Vagina (tissue), 2 donors: ENCODE results near the gene DOCK2. TPM values are rescaled to one million over a fixed set of nuclear protein-coding genes. Genes with fewer than 3 reads are reported as not detected.
"Not testable (repeated sequence)": the region's sequence is repeated elsewhere in the genome, so short reads cannot be mapped to it uniquely, and the experiment has no call there.

Experiments
- DNase-seq, 2 donors: peaks; one replicate each; pipeline ENCODE4 v3.0.0-alpha.2; 2017; ENCODE audit errors: extremely low spot score in 2 of 2
- H3K27ac ChIP-seq: fragments of 200-600 bp; sonication (generic); one replicate; pipeline ENCODE4 v1.5.1; 2019
- H3K27me3 ChIP-seq: fragments of 200-600 bp; sonication (generic); one replicate; pipeline ENCODE4 v1.5.1; 2019
- H3K36me3 ChIP-seq, 2 donors: fragments of 200-600 bp; sonication (generic); one replicate each; pipeline ENCODE4 v1.5.1; 2017 to 2019
- H3K4me1 ChIP-seq: fragments of 200-600 bp; sonication (generic); one replicate; pipeline ENCODE4 v1.5.1; 2019
- H3K4me3 ChIP-seq, 2 donors: fragments of 200-600 bp; sonication (generic); 1 replicate in 1 of 2; 2 replicates in 1 of 2; pipeline ENCODE4 v1.5.1; 2016 to 2019
- H3K9me3 ChIP-seq: fragments of 200-600 bp; sonication (generic); one replicate; pipeline ENCODE4 v1.5.1; 2019
- CTCF ChIP-seq, 3 experiments: fragments of 450-650 bp in 2 of 3; fragments of 200-600 bp in 1 of 3; sonication (generic) in 1 of 3; IDR thresholded peaks; one replicate each; pipeline ENCODE4 v1.5.1; 2017 to 2019; ENCODE audit warnings: antibody characterized with exemption in 3 of 3, mild to moderate bottlenecking in 2 of 3, moderate library complexity in 2 of 3
- POLR2A ChIP-seq, 2 donors: fragments of 450-650 bp; IDR thresholded peaks; one replicate each; pipeline ENCODE4 v1.6.1; 2017; ENCODE audit warnings: antibody characterized with exemption in 2 of 2, mild to moderate bottlenecking in 2 of 2, moderate library complexity in 2 of 2
- POLR2AphosphoS5 ChIP-seq, 2 donors: sonication (generic); formaldehyde crosslinking; IDR thresholded peaks; one replicate each; pipeline ENCODE4 v1.9.0; 2017; ENCODE audit warnings: antibody characterized with exemption in 2 of 2, mild to moderate bottlenecking in 2 of 2, low read depth in 1 of 2; ENCODE audit not compliant: insufficient read depth in 1 of 2
- intact Hi-C: fragments of 100-400 bp; cut with DNase I; formaldehyde crosslinking; loops from one replicate; pipeline ENCODE4 v1.15.1; 2023
- total RNA-seq: library from RNA; depleted of rRNA; stranded (reverse); fragments of >200 nt; gene quantifications from one replicate; pipeline ENCODE4 v1.2.3, GENCODE V29; 2016

The DOCK2 gene
- total RNA-seq, 1 donor from 2014 or later = 18.2 TPM

GRCh38 chr5:169610606-169611005 lies 26.5 kb upstream of the DOCK2 start:
- Histone ChIP-seq H3K27me3 (no peaks in the 10 kb centered on the region), H3K36me3 (no peaks in the 10 kb centered on the region), H3K9me3 (no peaks in the 10 kb centered on the region), H3K4me3 (no peak overlapping the region), H3K27ac (no peak overlapping the region), H3K4me1 (no peaks in the 10 kb centered on the region)
- TF ChIP-seq POLR2A (IDR thresholded peaks at IDR 0.05) (no peak), CTCF (IDR thresholded peaks at IDR 0.05) (no peak), POLR2AphosphoS5 (IDR thresholded peaks at IDR 0.05; ENCODE audit: insufficient read depth in 1 of 2, low read depth in 1 of 2) (no peak)
- intact Hi-C loops = no loop called here
- no peak for DNase-seq

- Histone ChIP-seq H3K27me3 (no peaks in the 10 kb centered on the region), H3K27ac (no peak overlapping the region), H3K36me3 (no peaks in the 10 kb centered on the region), H3K9me3 (no peaks in the 10 kb centered on the region), H3K4me1 (no peaks in the 10 kb centered on the region), H3K4me3 (no peak overlapping the region)
- intact Hi-C loops = no loop called here
- no peak for DNase-seq
- TF ChIP-seq CTCF (IDR thresholded peaks at IDR 0.05) (no peak), POLR2A (IDR thresholded peaks at IDR 0.05) (no peak)
Measured at GRCh38 chr5:169615561-169615960, 21.5 kb upstream of the DOCK2 start.

- H3K4me1 ChIP-seq, H3K4me3 ChIP-seq, H3K27me3 ChIP-seq, H3K27ac ChIP-seq, DNase-seq, H3K9me3 ChIP-seq, intact Hi-C loops, H3K36me3 ChIP-seq: not testable (repeated sequence)
Measured at GRCh38 chr5:169624307-169624706, 12.8 kb upstream of the DOCK2 start.

- intact Hi-C loops = no loop called here
- H3K36me3 ChIP-seq = no peaks in the 10 kb centered on the region
- no peak for DNase-seq
- TF ChIP-seq CTCF (IDR thresholded peaks at IDR 0.05) = no peak
- TF ChIP-seq POLR2AphosphoS5 (IDR thresholded peaks at IDR 0.05; ENCODE audit: insufficient read depth in 1 of 2, low read depth in 1 of 2) = no peak
- no peak for TF ChIP-seq POLR2A (IDR thresholded peaks at IDR 0.05)
- H3K4me1 ChIP-seq = no peaks in the 10 kb centered on the region
- no peak overlapping the region for H3K27ac ChIP-seq
- H3K9me3 ChIP-seq = no peaks in the 10 kb centered on the region
- H3K4me3 ChIP-seq = no peak overlapping the region
- H3K27me3 ChIP-seq = no peaks in the 10 kb centered on the region
Measured at GRCh38 chr5:169626779-169627178, 10.3 kb upstream of the DOCK2 start.

- no peak overlapping the region for H3K27ac ChIP-seq
- DNase-seq = no peak
- H3K27me3 ChIP-seq = no peaks in the 10 kb centered on the region
- no peaks in the 10 kb centered on the region for H3K4me1 ChIP-seq
- H3K36me3 ChIP-seq = no peaks in the 10 kb centered on the region
- TF ChIP-seq POLR2AphosphoS5 (IDR thresholded peaks at IDR 0.05; ENCODE audit: insufficient read depth in 1 of 2, low read depth in 1 of 2) (no peak), POLR2A (IDR thresholded peaks at IDR 0.05) (no peak), CTCF (IDR thresholded peaks at IDR 0.05) (no peak)
- no peaks in the 10 kb centered on the region for H3K9me3 ChIP-seq
- H3K4me3 ChIP-seq = no peak overlapping the region
- intact Hi-C loops = no loop called here
Measured at GRCh38 chr5:169627551-169627950, 9.5 kb upstream of the DOCK2 start.

GRCh38 chr5:169628892-169629291 lies 8.2 kb upstream of the DOCK2 start:
- Histone ChIP-seq H3K4me1 (no peaks in the 10 kb centered on the region), H3K4me3 (no peak overlapping the region), H3K27ac (no peak overlapping the region), H3K9me3 (no peaks in the 10 kb centered on the region), H3K36me3 (no peaks in the 10 kb centered on the region), H3K27me3 (no peaks in the 10 kb centered on the region)
- TF ChIP-seq CTCF (IDR thresholded peaks at IDR 0.05) = no peak
- TF ChIP-seq POLR2AphosphoS5 (IDR thresholded peaks at IDR 0.05; ENCODE audit: insufficient read depth in 1 of 2, low read depth in 1 of 2) = no peak
- TF ChIP-seq POLR2A (IDR thresholded peaks at IDR 0.05) = no peak
- intact Hi-C loops = no loop called here
- no peak for DNase-seq
